SH-SY5Y (cell line): ENCODE results near the gene UST.

Source experiments
- GATA2 ChIP-seq: IDR thresholded peaks from 2 replicates; pipeline ENCODE4 v1.6.1; 2011; ENCODE audit warnings: mild to moderate bottlenecking, low read depth, low read length
- GATA3 ChIP-seq: IDR thresholded peaks from 2 replicates; pipeline ENCODE4 v1.6.1; 2011; ENCODE audit warnings: low read depth, mild to moderate bottlenecking, low read length, moderate library complexity

DNA sequence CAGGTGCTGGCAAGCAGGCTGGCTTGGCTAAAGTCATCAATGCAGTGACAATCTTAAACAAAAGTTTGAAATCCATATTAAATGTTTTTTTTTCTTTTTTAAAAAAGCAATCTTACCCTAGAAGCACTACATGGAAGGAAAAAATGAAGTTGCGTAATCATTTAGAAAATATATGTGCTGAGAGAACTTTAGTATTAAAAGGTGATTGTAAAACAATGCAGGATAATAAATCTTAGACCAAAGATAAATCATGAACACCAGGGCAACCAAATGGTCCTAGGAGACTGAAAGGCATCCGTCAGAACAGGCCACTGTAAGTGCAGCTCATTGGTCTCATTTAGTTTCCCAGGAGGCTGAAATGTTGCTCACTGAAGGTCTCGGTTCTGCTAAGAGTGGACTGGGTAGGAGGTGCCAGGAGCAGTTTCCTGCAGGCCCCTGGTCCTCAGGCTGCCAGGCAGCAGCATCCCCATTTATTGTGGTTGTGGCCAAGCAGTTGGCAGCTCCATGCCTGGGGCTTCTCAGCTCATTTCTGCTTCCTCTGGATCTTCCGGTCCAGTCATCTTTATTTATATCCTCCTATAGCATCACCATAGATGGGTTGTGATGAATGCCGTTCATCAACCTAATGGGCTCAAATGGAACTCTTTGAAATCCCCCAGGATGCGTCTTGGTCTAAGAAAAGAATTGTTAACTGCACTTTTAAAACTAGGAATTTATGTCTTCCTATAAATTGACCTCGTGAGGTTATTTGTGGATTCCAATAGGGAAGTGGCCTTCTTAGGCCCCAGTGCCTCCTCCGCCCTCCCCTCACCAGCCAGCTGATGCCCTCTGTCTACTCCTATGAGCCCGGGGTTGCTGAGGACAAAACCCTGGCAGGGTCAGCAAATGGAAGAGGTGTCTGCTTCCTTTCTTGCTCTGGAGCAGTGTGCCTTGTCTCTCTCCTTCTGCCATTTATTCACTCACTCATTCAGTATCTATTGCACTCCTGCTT lies 269.0 kb downstream of the UST start:
- no peak for TF ChIP-seq GATA2
- TF ChIP-seq GATA3 = no peak
